Pons (tissue), 1 donor: ENCODE results near the gene CCBE1.
"Not testable (repeated sequence)": the region's sequence is repeated elsewhere in the genome, so short reads cannot be mapped to it uniquely, and the experiment has no call there.

Source experiments
- DNase-seq: peaks from one replicate; pipeline ENCODE4 v3.0.0-alpha.2; 2016; ENCODE audit warnings: low spot score

The CCBE1 gene

DNA sequence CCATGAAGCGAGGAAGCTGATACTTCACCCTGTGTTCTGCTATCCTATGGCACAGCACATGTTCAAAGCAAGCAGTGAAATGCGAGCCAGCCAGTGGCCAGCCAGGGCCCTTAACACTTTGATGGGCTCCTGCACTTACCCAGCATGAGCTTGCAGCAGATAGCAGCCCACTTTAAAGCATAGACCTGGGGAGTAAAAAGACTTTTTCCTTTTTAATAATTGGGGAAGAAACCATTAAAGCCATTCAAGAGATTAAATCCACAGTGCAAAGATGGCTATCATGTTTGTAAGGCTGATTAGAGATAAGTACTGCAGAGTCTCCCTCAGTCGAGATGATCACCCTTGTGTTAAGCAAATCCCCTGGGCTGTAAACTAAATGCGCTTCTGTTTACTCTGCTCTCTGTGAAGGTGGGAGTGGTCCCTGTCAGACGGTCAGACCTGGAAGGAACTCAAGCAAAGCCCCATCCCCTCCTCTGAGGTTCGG, 15.7 kb downstream of the CCBE1 start:
- no peak for DNase-seq

DNA sequence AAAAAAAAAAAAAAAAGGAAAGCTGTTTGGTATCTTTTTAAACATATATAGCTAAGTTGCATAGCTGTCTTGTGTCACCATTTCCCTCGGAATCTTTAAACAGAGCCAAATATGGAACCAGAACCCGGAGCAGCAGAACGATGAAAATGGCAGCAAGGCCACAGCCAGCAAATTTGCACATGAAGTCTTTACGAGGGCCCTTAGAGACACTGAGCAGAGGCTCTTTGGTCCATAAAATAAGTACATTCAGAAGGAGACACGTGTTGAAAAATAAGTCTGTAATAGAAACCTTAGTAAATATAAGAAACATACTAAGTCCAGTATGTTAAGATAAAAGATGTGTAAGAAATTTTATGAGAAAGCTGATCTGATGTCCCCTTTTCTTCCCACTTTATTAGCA, 16.2 kb downstream of the CCBE1 start:
- no peak for DNase-seq

DNA sequence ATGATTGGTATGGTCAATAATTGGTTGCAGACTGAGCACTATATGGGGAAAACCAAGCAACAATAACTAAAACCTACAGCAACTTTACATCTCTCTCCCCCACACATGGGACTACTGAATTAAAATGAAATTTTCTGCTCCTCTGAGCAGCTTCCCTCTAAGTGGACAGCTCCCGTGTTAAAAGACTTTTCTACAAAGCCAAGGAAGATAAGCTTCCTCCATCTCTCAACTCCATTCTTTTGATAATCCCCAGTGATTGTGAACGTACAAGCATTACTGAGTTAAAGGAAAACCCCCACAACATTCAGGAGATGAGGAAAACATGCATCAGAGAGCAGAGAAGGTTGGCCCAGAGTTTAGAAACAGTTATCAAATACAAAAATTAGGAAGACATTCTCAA, 21.9 kb downstream of the CCBE1 start:
- no peak for DNase-seq

DNA sequence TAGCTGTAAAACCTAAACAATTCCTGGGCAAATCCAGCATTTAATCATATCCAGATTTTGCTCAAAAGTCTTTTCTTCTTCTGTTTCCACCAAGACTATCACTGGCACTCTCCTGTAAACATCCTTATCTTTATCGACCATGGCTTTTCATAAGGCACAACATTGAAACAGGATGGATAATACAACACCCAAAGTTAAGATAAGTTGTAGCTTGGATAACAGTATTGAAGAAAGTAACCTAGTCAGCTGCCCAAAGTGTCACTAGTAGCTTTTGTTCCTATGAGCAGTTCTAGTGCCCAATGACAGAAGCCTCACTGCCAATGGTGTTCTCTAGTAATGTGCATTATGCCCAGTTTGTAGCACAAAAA, 22.3 kb downstream of the CCBE1 start:
- no peak for DNase-seq

DNA sequence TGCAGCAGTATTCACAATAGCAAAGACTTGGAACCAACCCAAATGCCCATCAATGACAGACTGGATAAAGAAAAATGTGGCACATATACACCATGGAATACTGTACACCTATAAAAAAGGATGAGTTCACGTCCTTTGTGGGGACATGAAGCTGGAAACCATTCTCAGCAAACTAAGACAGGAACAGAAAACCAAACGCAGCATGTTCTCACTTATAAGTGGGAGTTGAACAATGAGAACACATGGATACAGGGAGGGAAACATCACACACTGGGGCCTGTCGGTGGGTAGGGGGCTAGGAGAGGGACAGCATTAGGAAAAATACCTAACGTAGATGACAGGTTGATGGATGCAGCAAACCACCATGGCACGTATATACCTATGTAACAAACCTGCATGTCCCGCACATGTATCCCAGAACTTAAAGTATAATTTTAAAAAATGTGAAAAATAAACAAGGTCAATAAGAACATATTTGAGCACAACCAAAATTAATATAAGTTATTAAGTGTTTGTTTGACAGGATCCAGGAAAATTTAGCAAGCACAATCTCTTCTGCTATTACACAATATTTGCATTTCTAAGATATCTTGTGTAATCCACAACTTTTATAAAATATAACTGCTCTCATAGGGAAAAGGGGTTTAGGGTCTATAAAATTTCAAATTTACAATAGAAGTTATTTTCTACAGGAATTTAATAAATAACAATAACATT, 22.9 kb downstream of the CCBE1 start:
- no peak for DNase-seq

DNA sequence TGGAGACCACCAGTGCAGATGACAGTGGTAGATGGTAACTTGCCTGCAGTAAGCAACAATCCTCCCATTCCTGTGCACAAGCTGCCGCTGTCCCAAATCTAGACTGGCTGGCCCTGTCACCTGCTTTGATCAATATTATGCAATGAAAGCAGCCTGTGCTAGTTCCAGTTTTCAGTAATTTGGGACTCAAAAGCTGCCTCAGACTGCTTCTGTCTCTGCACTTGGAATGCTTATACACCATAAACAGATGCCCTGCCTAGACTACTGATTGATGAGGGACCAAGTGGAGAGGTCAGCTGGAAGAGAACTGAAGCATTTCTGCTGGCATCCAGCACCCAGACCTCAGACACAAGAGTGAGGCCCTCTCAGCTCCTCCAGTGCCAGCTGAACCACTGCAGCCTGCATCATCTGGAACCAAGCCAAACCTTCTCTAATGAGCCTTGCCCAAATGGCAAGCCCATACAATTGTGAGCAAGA, 24.9 kb downstream of the CCBE1 start:
- DNase-seq = peak; percentile 41

DNA sequence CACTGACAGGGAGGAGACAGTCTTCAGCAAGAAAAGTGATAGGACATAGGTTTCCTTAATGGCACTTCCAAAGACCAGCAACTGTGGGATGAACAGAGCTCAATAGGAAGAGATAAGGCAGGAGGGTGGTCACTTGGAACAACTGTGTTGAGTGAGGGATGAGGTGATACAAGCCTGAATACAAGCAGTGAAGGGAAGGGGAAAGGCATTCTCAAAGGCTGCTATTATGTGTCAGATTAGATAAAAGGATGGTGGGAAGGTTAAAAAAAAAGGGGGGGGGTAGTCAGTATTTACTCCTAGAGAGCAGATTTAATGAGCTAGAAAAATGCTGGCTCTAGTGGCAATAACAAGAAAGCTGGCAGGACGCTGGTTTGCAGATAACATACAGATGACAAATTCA, 25.7 kb downstream of the CCBE1 start:
- no peak for DNase-seq

DNA sequence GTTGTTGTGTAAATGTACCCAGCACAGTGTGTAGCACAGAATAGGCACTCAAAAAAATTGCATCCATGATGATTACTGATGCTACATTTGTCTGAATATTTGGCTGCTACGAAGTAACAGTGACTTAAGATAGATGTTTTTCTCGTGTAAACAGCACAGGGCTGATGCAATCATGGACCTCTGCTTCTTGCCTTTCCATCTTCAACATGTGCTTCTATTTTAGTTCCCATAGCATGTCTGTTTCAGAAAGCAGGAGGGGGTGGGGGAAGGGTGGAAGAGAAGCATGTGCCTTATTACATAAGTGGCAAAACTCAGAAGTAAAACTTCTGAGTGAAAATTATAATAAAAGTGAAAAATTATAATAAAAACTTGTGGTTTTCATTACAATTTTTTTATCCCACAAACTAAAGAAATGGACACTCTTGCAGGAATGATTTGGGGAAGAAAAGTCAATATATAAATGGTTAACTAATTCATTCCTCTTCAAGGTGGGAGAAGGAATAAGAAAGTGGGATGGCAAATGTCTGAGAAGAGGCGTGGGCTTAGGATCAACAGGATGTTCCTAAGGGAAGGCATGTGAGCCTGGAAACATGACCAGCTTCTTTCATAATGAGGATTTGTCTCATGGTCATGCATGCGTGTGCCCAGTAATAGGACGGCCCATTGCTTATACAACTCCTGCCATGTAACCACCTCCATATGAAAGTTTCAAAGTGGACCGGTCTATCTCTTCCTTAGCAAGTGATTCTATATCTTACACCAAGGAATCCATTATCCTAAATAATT, 27.2 kb downstream of the CCBE1 start:
- no peak for DNase-seq

DNA sequence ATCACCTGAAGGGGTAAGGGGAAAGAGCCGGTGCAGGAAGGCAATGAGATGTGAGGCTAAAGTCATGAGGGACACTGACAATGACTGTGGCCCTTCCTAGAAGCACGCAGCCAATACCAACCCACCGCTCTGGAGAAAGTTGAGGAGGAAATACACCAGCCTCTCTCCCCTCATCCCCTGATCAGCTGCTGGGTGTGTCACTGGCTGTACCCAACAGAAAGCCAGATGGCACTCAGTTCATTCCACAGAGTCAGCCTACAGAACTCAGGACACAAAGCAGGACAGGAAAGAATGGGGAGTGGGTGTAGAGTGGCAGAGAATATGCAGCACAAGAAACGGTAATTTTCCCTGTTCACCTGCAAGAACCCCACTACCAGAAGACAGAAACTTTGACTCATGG, 29.7 kb downstream of the CCBE1 start:
- no peak for DNase-seq

DNA sequence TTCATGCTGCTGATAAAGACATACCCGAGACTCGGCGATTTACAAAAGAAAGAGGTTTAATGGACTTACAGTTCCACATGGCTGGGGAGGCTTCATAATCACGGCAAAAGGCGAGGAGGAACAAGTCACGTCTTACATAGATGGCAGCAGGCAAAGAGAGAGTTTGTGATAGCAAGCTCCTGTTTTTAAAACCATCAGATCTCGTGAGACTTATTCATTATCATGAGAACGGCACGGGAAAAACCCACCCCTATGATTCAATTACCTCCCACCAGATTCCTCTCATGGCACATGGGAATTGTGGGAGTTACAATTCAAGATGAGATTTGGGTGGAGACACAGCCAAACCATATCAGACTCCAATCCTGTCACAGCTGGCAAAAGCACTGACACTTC, 31.2 kb downstream of the CCBE1 start:
- DNase-seq = not testable (repeated sequence)

DNA sequence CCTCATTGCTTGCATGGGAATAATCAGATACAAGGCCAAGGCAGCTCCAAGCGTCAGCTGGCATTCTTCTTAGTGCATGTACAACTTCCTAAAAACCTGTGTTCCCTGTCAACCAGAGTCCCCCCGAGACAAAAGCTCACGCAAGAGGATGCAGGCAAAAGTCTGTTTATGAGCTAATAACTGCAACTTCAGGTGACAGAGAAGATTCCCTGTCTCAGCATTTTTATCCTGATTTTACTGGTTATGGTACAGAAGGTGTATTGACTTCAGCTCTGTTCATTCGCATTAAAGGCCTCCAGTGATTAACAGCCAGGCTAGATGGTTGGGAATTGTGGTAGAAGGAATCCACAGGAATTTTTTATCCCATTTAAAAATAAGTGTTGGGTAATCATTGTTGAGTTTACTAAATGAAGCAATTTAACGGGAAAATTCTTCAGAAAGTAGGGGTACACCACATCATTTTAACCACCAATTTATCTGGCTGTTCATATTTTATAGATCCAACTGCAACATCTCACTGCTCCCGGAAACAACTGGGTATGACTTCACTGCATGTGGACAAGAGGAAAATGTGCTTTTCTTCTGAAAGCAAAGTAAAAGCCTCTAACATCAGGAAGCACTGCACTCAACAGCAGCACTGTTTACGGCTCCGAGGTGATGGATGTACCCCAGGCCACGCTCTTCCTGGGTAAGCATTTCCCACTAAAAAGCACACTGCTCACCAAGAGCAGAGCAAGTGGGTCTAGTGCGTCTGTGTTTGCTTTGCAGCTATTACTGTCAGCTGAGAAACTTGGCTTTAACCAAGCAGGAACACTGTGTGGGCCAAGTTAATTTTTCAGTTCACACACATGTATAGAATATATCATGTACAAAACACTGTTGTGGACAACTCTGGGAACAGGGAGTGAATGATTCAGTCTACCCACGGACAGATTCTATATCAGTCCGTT, 31.9 kb downstream of the CCBE1 start:
- no peak for DNase-seq

DNA sequence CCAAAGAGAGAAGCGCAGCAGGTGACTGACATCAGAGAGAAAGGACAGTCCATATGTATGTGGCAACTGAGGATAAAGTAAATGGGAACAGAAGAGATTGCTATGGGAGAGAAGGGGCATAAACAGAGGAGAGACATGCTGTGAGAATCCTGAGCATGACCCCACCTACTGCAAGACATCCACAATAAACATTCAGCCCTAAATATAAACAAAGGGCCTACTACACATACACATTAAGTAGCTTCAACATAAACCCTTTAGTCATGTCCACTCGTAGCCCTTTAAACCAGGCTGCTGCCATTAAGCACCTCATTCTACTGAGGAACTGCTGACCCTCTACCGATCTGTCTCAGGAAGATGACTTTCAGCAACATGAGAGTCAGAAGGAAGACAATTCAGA, 32.9 kb downstream of the CCBE1 start:
- DNase-seq = no peak

DNA sequence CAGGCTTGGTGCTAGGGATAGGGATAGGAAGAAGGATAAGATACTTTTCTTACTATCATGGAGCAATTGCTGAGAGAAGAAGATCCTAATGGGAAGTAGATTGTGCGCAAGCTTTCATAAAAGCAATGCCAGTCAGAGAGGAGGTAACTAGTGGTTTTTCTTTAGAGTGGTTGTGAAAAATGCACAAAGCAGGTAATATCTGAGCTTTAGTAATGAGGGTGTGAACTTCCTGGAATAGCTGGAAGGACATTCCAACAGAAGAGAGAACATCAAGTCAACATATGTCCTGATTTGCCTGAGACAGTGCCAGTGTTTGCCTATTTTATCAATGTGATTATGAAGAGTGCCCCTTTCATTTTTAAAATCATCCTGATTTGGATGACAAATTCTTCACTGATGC, 34.1 kb downstream of the CCBE1 start:
- no peak for DNase-seq

DNA sequence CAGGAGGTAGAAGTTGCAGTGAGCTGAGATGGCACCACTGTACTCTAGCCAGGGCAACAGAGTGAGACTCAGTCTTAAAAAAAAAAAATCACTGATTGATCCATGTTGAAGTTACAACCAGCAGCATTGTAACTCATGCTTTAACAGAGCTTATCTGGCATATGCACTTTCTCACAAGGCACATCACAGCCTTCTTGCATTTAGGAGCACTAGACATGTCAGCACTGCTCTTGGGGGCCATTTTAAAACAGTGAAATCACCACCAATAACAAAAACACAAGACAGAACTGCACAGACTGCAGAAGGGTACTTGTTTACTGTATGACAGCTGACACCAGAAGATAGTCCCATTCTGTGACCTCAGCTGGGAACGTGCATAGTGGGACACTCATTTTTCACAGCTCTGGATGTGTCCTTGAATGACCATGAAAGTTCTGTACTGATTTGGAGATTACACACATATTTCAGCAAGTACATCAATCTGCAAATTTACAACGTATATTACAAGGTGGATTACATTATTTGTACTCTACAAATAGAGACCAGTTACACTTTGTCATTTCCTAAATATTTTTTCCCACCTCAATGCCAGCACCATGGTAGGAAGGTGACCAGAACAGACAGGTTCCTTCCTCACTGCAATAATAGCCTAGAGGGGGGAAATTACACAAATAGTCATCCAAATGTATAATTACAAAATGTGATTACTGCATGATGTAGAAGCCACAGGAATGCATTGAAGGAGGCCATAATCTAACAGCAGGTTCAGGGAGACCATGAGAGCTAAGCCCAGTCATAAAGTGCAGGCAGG, 35.1 kb downstream of the CCBE1 start:
- DNase-seq = no peak

DNA sequence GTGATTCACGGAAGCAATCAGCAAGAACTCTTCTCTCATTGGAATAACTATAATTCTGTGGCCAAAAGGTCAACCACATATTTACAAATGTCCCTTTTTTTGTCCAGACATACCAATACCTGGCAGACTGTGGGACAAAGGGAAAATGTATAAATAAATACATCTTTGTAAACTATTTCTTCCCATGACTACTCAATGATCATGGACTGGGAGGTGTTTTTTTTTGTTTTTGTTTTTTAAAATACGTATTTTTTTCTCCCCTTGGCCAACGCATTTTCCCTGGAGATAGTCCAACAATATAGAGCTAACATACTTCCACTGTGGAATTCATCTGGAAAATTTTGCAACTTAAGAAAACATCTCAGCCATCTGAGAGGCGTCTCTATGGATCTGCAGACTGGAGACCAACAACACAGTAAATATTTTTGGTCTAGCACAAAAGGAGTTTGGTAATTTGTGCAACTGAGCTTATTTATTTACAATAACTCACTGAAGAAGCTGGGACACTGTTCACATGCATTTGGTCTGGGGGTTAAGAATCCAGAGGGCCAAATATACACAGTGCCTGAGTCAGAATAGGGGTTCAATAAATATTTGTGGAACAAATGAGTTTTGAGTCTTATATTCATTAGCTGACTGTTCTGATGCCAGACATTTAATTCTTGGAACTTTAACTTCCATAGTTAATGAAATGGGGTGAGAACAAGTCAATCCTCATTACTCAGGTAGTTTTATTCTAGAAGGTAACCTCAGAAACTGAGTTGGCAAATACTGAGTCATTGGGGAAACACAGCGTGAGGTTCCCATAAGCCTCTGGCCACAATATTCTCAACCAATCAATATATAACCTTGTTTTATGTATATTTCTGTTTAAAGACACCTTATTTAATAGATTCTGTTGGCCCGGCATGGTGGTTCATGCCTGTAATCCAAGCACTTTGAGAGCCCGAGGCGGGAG, 36.2 kb downstream of the CCBE1 start:
- DNase-seq = no peak

DNA sequence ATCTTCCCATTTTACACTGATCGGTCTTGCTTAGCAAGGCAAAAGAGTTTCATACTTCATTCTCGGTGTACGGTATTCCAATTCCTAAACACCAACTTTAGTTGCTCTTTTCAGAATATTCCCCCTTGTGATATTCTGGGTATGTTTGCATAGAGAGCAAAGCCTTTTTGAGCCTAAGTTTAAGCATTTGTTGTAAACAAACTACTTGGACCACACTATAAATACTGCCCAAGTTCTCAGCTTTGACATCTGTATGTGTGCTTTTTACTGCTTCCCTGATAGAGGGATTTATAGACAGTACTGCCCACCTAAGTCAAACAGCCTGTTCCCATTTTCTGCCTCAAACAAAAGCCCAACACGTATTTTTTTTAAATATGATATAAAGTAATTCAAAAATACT, 36.9 kb downstream of the CCBE1 start:
- DNase-seq = no peak

DNA sequence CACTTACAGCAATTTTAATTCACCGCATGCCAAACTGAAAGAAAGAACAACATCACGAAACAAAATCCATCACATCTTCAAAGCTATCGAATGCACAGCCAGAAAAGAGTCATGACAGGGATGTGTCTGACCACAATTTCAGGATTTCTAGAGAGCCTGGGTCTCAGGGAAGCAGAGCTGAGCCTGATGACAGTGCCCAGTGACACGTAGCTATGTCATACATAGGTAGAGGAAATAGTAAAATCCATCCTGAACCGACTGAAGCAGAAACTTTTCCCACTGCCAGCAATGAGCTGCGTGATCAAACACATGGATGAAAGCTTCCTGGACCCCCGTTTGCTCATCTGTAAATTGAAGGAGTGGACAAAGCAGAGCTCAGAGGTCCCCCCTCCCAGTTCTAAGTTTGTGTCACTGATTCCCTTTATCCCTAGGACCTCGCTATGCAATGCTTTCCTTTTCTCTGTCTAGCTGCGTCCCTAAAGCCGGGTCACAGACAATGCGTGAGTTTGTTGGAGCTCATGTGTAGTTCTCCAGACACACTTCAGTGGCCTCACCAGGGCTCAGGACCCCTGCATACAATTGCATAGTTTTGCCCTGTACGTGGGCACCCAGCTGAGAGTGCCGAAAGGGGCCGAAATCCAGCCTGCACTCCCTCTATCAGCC, 37.6 kb downstream of the CCBE1 start:
- no peak for DNase-seq

DNA sequence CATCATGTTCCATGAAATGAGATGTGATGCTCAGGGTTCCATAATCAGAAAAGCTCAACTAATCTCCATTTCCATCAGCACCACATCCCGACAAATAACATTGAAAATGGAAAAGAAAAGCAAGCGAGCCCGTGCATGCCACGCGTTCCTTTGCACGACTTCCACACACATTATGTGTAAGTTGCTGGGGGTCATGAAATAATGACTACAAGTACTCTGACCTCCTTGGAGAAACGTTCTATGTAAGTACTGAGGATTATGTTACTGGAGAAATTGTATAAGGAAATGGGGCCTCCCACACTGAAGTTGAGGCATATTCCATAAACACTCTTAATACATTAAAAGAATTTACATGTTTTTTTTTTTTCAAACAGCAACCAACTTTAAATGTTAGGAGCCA, 38.3 kb downstream of the CCBE1 start:
- DNase-seq = no peak

DNA sequence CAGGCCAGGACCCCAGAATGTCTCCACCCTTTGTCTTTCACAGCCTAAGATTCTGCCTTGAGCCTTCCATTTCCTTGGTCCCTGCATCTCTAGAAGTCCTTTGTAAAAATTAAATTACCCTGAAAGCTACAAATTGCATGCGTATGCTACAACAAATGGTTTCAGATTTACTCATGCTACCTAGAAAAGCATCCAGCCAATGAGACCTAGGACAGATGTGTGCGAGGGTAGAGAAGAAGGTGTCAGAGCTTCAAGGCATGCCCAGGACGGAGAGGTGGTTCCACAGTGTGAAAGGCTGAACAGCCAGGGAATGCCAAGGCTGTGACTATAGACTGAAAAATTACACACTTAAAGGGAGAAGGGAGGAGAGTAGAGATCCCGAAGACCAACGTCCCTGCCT, 40.2 kb downstream of the CCBE1 start:
- DNase-seq = no peak

DNA sequence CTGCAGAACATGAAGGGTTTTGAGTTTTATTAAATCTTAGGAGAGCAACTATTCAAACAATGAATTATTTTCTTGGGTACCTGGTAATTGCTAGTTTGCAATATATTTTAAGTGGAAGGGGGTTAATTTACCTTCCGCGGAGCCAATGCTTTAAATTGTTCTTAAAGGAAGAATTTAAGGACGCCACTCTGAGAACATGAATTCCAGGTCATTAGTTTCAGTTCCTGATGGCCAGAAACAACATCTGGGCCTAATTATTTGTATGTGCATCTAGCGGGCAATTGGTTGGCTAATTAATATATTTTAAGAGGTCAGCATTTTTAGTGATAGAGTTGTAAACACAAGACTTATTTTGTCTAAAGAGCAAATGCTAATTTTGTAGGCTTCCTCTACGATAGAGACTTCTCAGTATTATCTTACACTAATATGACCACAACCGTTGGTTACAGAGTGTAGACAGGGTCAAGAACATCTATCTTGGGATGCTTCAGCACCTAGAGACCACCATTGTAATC, 40.8 kb downstream of the CCBE1 start:
- DNase-seq = no peak
